ENCODE results near the gene NRXN3. TPM values are rescaled to one million over a fixed set of nuclear protein-coding genes. Genes with fewer than 3 reads are reported as not detected.

Gene NRXN3
- total and polyA plus RNA-seq, 7 donors = 0.06 to 0.74 (median 0.15) TPM

GRCh38 chr14:79856381-79856780 is 1686.2 kb downstream of the NRXN3 start:
- no peak for TF ChIP-seq CTCF (IDR thresholded peaks at IDR 0.05)
- WGBS, 3 donors = 57 to 82% (median 72%) methylated on average over 1 of the region's 1 CpG
- no peaks in the 10 kb centered on the region for H3K9me3 ChIP-seq
- H3K27ac ChIP-seq = no peak overlapping the region
- H3K36me3 ChIP-seq (ENCODE audit: insufficient read depth in 1 of 2, low read depth in 1 of 2) = no peaks in the 10 kb centered on the region
- ATAC-seq (no peak), DNase-seq (no peak)
- H3K4me1 ChIP-seq = no peaks in the 10 kb centered on the region
- H3K4me3 ChIP-seq = no peak overlapping the region
- intact Hi-C loops (cut with DNase I) = no loop called here
- no peaks in the 10 kb centered on the region for H3K27me3 ChIP-seq (ENCODE audit: insufficient read depth in 3 of 3, low read length in 2 of 3)

GRCh38 chr14:79861111-79861510 is 1690.9 kb downstream of the NRXN3 start:
- Histone ChIP-seq H3K9me3 (no peaks in the 10 kb centered on the region), H3K27ac (no peak overlapping the region), H3K4me1 (no peaks in the 10 kb centered on the region), H3K4me3 (no peak overlapping the region), H3K27me3 (ENCODE audit: insufficient read depth in 3 of 3, low read length in 2 of 3) (no peaks in the 10 kb centered on the region), H3K36me3 (ENCODE audit: insufficient read depth in 1 of 2, low read depth in 1 of 2) (no peaks in the 10 kb centered on the region)
- DNase-seq (no peak), ATAC-seq (no peak)
- 91 to 95% (median 91%) methylated on average over 9 of the region's 9 CpGs for whole genome bisulfite sequencing, 3 donors
- intact Hi-C loops (cut with DNase I) = no loop called here
- TF ChIP-seq CTCF (IDR thresholded peaks at IDR 0.05) = no peak

GRCh38 chr14:79862045-79862444 is 1691.9 kb downstream of the NRXN3 start:
- Histone ChIP-seq H3K27me3 (ENCODE audit: insufficient read depth in 3 of 3, low read length in 2 of 3) (no peaks in the 10 kb centered on the region), H3K27ac (no peak overlapping the region), H3K36me3 (ENCODE audit: insufficient read depth in 1 of 2, low read depth in 1 of 2) (no peaks in the 10 kb centered on the region), H3K4me1 (no peaks in the 10 kb centered on the region), H3K9me3 (no peaks in the 10 kb centered on the region), H3K4me3 (no peak overlapping the region)
- 94 to 96% (median 95%) methylated on average over 12 of the region's 12 CpGs for WGBS, 3 donors
- DNase-seq (no peak), ATAC-seq (no peak)
- no peak for TF ChIP-seq CTCF (IDR thresholded peaks at IDR 0.05)
- intact Hi-C loops (cut with DNase I) = no loop called here

- 56 to 74% (median 70%) methylated on average over 1 of the region's 1 CpG for WGBS, 3 donors
- no peaks in the 10 kb centered on the region for H3K4me1 ChIP-seq
- intact Hi-C loops (cut with DNase I) = no loop called here
- ATAC-seq (no peak), DNase-seq (no peak)
- H3K36me3 ChIP-seq (ENCODE audit: insufficient read depth in 1 of 2, low read depth in 1 of 2) = no peaks in the 10 kb centered on the region
- no peak overlapping the region for H3K27ac ChIP-seq
- no peak for TF ChIP-seq CTCF (IDR thresholded peaks at IDR 0.05)
- no peaks in the 10 kb centered on the region for H3K9me3 ChIP-seq
- no peak overlapping the region for H3K4me3 ChIP-seq
- no peaks in the 10 kb centered on the region for H3K27me3 ChIP-seq (ENCODE audit: insufficient read depth in 3 of 3, low read length in 2 of 3)
These were observed 1701.0 kb downstream of the NRXN3 start for GRCh38 chr14:79871136-79871535.

- DNase-seq = no peak
- no peaks in the 10 kb centered on the region for H3K36me3 ChIP-seq (ENCODE audit: insufficient read depth in 1 of 2, low read depth in 1 of 2)
These were observed 1708.1 kb downstream of the NRXN3 start for GRCh38 chr14:79878229-79878628.

More at GRCh38 chr14:79878229-79878628, 1708.1 kb downstream of the NRXN3 start:
- Histone ChIP-seq H3K9me3 (no peaks in the 10 kb centered on the region), H3K27me3 (ENCODE audit: insufficient read depth in 3 of 3, low read length in 2 of 3) (no peaks in the 10 kb centered on the region), H3K4me1 (no peaks in the 10 kb centered on the region), H3K4me3 (no peak overlapping the region), H3K27ac (no peak overlapping the region)
- no peak for ATAC-seq
- intact Hi-C loops (cut with DNase I) = no loop called here
- no peak for TF ChIP-seq CTCF (IDR thresholded peaks at IDR 0.05)

Measured in psoas muscle (tissue), 8 donors.